Aorta (tissue), 5 donors: ENCODE data around the gene SREK1. TPM values are rescaled to one million over a fixed set of nuclear protein-coding genes. Genes with fewer than 3 reads are reported as not detected.

Experiments used
- ATAC-seq: fragments of 200-7000 bp; cut with Tn5 transposase; one replicate; pipeline ENCODE4 v1.9.1; 2022; ENCODE audit warnings: moderate library complexity; ENCODE audit not compliant: low FRiP score
- DNase-seq, 2 donors: peaks; one replicate each; pipeline ENCODE4 v3.0.0-alpha.2; 2020
- H3K27ac ChIP-seq, 2 donors: one replicate each; pipeline ENCODE4 v1.5.1; 2013; ENCODE audit warnings: low read length in 2 of 2, mild to moderate bottlenecking in 2 of 2, moderate library complexity in 2 of 2, control low read depth in 1 of 2, inconsistent platforms in 1 of 2, low read depth in 1 of 2
- H3K27me3 ChIP-seq, 2 donors: one replicate each; pipeline ENCODE4 v1.6.1; 2013; ENCODE audit warnings: control low read depth in 1 of 2, low read length in 1 of 2, mild to moderate bottlenecking in 1 of 2, moderate library complexity in 1 of 2; ENCODE audit not compliant: insufficient read depth in 2 of 2, control insufficient read depth in 1 of 2
- H3K36me3 ChIP-seq, 2 donors: one replicate each; pipeline ENCODE4 v1.6.1; 2013; ENCODE audit warnings: control low read depth in 1 of 2, low read length in 1 of 2, mild to moderate bottlenecking in 1 of 2; ENCODE audit not compliant: insufficient read depth in 2 of 2, control insufficient read depth in 1 of 2
- H3K4me1 ChIP-seq, 2 donors: one replicate each; pipeline ENCODE4 v1.6.1; 2013; ENCODE audit warnings: low read length in 2 of 2, control low read depth in 1 of 2, mild to moderate bottlenecking in 1 of 2, moderate library complexity in 1 of 2; ENCODE audit not compliant: insufficient read depth in 2 of 2, control insufficient read depth in 1 of 2
- H3K4me3 ChIP-seq, 2 donors: one replicate each; pipeline ENCODE4 v1.5.1; 2013; ENCODE audit warnings: low read length in 2 of 2, control low read depth in 1 of 2, mild to moderate bottlenecking in 1 of 2
- H3K9me3 ChIP-seq: one replicate; pipeline ENCODE4 v1.6.1; 2013; ENCODE audit warnings: mild to moderate bottlenecking, low read length; ENCODE audit not compliant: control insufficient read depth
- WGBS, 2 donors: extraction: QIAGEN DNeasy Blood & Tissue Kit; methylation state at CpG; one replicate each; pipeline ENCODE4 v1.1.7; 2013; 5-methylcytosine and 5-hydroxymethylcytosine counted together
- intact Hi-C, 2 donors: fragments of 100-400 bp; cut with DNase I; formaldehyde crosslinking; loops; one replicate each; pipeline versions ENCODE4 v1.14.2 to v1.15.0; 2022
- polyA plus RNA-seq, 2 donors: library from polyadenylated mRNA; stranded (reverse); fragments of 200-250 nt; gene quantifications; one replicate each; pipeline ENCODE4 v1.2.3, GENCODE V29; 2013
- total RNA-seq, 2 donors: library from RNA; stranded (reverse); fragmentation: NEBNext Ultra II Directional; extraction: Animal tissue kit (Norgen Biotek cat#: 25700); gene quantifications; one replicate each; pipeline ENCODE4 v1.2.1, GENCODE V29; 2021
- donor health status: healthy with polysubstance abuse.
- donor health status: Bipolar disorder and iron deficiency.
- donor health status: DM: no; HTN: no; CAD: no.
- donor health status: DM: no; HTN: no; CAD: no.
- donor health status: DM: yes; HTN: yes; CAD: no.

SREK1 gene
- total and polyA plus RNA-seq, 4 donors, result 19.2 to 94.3 (median 60.5) TPM

DNA sequence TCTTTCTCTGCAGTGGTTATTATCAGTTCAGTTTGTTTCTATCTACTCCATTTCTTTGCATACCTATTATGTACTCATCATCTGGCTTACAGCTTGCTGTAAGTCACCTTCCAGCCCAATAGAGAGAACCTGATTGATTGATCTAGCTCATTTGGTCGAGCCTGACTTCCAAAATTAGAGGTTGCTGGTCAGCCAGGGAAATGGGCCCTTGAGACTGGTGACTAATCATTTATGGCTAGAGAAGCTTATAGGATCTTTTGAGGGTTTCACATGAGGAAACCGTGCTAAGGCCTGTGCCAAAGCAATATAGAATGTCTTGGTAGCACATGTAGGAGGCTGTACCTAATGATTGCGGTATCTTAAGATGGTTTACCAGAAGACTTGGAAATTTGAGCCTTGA, 5.8 kb downstream of the SREK1 start:
- DNase-seq (no peak), ATAC-seq (no peak)
- no peaks in the 10 kb centered on the region for H3K9me3 ChIP-seq
- no peak overlapping the region for H3K4me3 ChIP-seq
- no peaks in the 10 kb centered on the region for H3K36me3 ChIP-seq
- WGBS, 2 donors, result 87 to 89% methylated on average over 3 of the region's 3 CpGs
- H3K27ac ChIP-seq, result no peak overlapping the region
- H3K4me1 ChIP-seq, result peaks cover 2% of the 10 kb centered on the region in 2 donors
- intact Hi-C loops, result loop anchor here in 1 of 2 donors (10.0 kb wide), 1 partner anchor 525 kb away; the partner anchor contains the start of genes SHLD3, TRAPPC13 and TRIM23
- H3K27me3 ChIP-seq, result no peaks in the 10 kb centered on the region

DNA sequence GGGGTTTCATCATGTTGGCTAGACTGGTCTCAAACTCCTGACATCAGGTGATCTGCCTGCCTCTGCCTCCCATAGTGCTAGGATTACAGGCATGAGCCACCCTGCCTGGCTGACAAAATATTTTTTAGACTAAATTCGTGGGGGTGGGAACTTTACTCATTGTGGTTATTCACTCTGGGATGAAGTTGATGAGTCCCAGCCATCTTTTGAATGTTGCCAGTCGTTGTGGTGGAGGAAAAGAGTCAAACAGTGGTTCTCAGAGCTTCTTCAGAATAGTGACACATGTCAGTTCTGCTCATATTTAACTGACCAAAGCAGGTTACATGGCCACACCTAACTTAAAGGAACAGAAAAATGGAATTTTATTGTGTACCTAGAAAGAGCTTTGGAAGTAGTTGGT, 6.9 kb downstream of the SREK1 start:
- Histone ChIP-seq H3K4me3 (no peak overlapping the region), H3K9me3 (no peaks in the 10 kb centered on the region), H3K27ac (no peak overlapping the region), H3K36me3 (no peaks in the 10 kb centered on the region), H3K27me3 (no peaks in the 10 kb centered on the region), H3K4me1 (peaks cover under 1 to 2% of the 10 kb centered on the region in 2 donors)
- no peak for DNase-seq
- no peak for ATAC-seq
- 84 to 90% methylated on average over 2 of the region's 2 CpGs for WGBS, 2 donors
- intact Hi-C loops, result no loop called here

DNA sequence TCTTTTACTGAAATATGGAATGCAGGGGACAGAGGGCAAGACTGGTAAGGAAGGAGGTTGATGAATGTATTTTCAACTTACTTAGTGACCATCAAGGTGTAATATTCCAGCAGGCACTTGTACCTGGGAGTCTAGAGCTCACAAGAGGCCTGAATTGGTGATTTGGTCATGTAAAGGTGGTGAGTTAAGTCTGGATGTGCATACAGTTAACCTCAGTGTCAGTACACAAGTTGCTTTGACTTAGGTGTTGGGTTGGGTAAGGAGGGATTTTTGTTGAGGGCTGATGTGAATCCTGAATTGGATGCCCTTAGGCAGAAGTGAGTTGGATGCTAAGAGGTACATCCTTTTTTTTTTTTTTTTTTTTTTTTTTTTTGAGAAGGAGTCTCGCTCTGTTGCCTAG, 7.4 kb downstream of the SREK1 start:
- intact Hi-C loops, result no loop called here
- no peak overlapping the region for H3K27ac ChIP-seq
- DNase-seq, result no peak
- no peaks in the 10 kb centered on the region for H3K9me3 ChIP-seq
- no peak overlapping the region for H3K4me3 ChIP-seq
- 83% methylated on average over 1 of the region's 1 CpG; no CpG with 5 or more reads in 1 of the 2 donors for WGBS, 2 donors
- H3K36me3 ChIP-seq, result no peaks in the 10 kb centered on the region
- peaks cover 0 to 2% of the 10 kb centered on the region in 2 donors for H3K4me1 ChIP-seq
- no peaks in the 10 kb centered on the region for H3K27me3 ChIP-seq
- ATAC-seq, result no peak

DNA sequence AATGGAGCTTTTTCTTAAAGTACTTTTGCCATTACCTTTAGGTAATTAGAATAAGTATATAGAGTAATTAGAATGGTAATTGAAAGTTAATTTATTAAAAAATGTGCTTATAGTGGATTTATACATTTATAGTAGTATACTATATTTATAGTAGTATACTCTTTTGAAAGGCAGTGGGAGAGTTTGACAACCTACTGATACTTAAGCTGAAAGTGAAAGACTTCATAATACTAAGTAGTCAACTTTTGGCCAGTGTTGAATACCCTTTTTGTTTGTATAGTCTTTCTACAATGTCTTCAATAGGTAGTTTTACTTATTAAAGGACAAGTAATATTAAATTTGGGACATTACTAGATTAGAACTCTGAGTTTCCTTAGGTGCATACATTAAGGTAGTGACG, 12.9 kb downstream of the SREK1 start:
- Histone ChIP-seq H3K4me1 (no peaks in the 10 kb centered on the region), H3K27me3 (no peaks in the 10 kb centered on the region), H3K36me3 (peaks cover 5 to 7% of the 10 kb centered on the region in 2 donors), H3K27ac (no peak overlapping the region), H3K9me3 (no peaks in the 10 kb centered on the region), H3K4me3 (no peak overlapping the region)
- intact Hi-C loops, result no loop called here
- WGBS, 2 donors, result 97 to 100% methylated on average over 1 of the region's 1 CpG
- no peak for ATAC-seq
- DNase-seq, result no peak

DNA sequence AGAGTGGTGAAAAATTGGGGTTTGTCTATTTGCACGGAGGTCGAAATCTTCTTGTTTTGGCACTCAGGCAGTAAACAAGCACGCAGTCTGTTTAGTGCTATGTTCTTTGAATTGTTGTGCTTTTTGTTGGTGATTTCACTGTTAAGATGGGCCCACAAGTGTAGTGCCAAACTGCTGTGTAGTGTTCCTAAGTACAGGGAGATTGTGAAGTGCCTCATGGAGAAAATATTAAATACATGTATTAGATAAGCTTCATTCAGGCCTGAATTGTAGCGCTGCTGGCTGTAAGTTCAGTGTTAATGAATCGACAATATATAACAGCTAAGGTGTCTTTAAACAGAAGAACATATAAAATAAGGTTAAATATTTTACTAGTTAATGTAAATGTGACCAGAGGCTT, 17.3 kb downstream of the SREK1 start:
- no peak overlapping the region for H3K4me3 ChIP-seq
- peaks cover 6 to 7% of the 10 kb centered on the region in 2 donors for H3K36me3 ChIP-seq
- intact Hi-C loops, result no loop called here
- H3K27ac ChIP-seq, result no peak overlapping the region
- 95 to 98% methylated on average over 5 of the region's 5 CpGs for WGBS, 2 donors
- H3K9me3 ChIP-seq, result no peaks in the 10 kb centered on the region
- DNase-seq (no peak), ATAC-seq (no peak)
- no peaks in the 10 kb centered on the region for H3K4me1 ChIP-seq
- no peaks in the 10 kb centered on the region for H3K27me3 ChIP-seq

DNA sequence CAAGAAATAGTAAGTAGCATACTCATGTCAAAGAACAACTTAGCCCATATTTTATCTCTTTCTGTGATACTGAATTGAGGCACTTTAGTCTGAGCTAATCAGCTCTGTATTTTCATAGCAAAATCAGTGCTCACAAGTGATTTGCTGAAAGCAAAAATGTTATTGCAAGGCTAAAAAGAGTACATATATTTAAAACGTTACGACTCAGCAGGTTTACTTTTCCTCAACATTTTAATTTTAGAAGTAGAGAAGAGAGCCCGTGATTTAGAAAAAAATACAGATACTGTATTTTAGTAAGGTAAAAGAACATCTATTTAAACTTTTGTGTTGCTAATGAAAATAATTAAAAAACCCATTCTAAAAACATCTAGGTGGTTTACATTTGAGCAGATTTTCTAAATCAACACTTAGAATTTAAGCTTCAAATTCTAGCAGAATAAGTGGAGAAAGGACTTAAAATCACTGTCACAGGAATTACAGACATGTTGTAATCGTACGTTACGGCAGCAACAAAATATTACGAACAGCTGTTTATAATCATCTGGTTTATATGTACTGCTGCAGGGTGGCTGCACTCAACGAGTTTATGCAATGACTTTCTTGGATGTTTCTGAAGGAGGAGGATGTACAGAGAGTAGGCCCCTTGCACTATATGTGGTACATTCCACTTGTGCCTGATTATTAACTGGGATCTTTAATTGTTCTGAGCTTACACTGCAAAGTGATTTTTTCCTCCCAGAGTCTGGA, 20.1 kb downstream of the SREK1 start:
- no peak overlapping the region for H3K4me3 ChIP-seq
- H3K27ac ChIP-seq, result no peak overlapping the region
- intact Hi-C loops, result no loop called here
- WGBS, 2 donors, result 59 to 63% methylated on average over 8 of the region's 8 CpGs
- no peak for DNase-seq
- no peaks in the 10 kb centered on the region for H3K4me1 ChIP-seq
- no peaks in the 10 kb centered on the region for H3K27me3 ChIP-seq
- no peak for ATAC-seq
- no peaks in the 10 kb centered on the region for H3K9me3 ChIP-seq
- H3K36me3 ChIP-seq, result peaks cover 4 to 6% of the 10 kb centered on the region in 2 donors

DNA sequence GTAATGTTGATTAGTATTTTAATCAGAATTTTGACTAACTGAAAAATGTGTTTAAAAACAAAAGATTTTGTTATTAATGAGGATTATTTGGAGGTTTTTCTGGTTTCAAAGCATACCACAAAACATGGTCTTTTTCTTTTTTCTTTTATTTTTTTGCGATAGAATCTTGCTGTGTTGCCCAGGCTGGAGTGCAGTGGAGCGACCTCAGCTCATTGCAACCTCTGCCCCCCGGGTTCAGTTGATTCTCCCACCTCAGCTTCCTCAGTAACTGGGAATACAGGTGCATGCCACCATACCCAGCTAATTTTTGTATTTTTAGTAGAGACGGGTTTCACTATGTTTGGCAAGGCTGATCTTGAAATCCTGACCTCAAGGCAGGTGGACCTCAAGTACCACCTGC, 24.1 kb downstream of the SREK1 start:
- Histone ChIP-seq H3K27ac (no peak overlapping the region), H3K9me3 (no peaks in the 10 kb centered on the region), H3K36me3 (peaks cover 0 to 3% of the 10 kb centered on the region in 2 donors), H3K4me3 (no peak overlapping the region), H3K4me1 (no peaks in the 10 kb centered on the region), H3K27me3 (no peaks in the 10 kb centered on the region)
- no peak for ATAC-seq
- WGBS, 2 donors, result 89% methylated on average over 4 of the region's 4 CpGs
- intact Hi-C loops, result no loop called here
- no peak for DNase-seq

DNA sequence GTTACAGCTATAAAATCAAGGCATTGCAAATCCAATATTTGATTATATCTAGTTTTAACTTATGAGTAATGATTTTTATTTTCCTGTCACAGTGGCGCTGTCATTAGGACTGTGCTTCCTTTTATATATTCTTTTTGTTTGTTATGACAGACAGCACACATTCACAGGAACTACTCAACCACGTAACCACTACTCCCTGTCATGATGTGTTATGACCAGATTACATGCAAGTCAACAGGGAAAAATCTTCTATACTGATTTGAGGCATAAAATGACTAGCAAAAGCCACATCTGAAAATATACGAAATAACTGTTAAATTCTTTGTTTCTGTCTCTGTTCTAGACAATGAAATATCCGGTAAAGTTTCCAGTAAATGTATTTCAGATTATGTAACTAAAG, 25.4 kb downstream of the SREK1 start:
- Histone ChIP-seq H3K9me3 (no peaks in the 10 kb centered on the region), H3K4me1 (no peaks in the 10 kb centered on the region), H3K4me3 (no peak overlapping the region), H3K27ac (no peak overlapping the region), H3K27me3 (no peaks in the 10 kb centered on the region), H3K36me3 (peaks cover 0 to 3% of the 10 kb centered on the region in 2 donors)
- ATAC-seq, result no peak
- intact Hi-C loops, result no loop called here
- WGBS, 2 donors, result 88 to 90% methylated on average over 4 of the region's 4 CpGs
- DNase-seq, result no peak

DNA sequence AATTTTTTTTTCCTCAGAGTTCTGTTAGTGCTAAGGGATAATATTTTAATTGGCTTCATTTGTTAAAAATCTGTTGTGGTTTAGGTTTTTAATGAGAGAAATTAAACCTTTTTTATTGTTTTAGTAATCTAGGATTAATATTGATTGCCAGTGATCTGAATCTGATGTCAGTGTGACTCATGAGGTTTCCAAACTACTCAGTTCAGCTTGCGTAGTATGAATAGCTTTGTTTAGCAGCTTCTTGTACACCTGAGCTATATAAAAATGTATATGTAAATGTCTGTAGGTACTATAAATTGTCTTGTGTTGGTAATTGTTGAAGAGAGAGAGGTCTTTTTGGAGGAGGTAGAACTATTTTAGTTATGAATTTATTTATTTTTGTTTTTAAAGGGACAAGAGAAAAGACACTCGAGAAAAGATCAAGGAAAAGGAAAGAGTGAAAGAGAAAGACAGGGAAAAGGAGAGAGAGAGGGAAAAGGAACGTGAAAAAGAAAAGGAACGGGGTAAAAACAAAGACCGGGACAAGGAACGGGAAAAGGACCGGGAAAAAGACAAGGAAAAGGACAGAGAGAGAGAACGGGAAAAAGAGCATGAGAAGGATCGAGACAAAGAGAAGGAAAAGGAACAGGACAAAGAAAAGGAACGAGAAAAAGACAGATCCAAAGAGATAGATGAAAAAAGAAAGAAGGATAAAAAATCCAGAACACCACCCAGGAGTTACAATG, 26.3 kb downstream of the SREK1 start:
- no peak for DNase-seq
- no peak for ATAC-seq
- 90 to 92% methylated on average over 10 of the region's 10 CpGs for WGBS, 2 donors
- no peaks in the 10 kb centered on the region for H3K9me3 ChIP-seq
- no peaks in the 10 kb centered on the region for H3K4me1 ChIP-seq
- H3K36me3 ChIP-seq, result peaks cover 0 to 1% of the 10 kb centered on the region in 2 donors
- intact Hi-C loops, result no loop called here
- H3K27ac ChIP-seq, result no peak overlapping the region
- no peak overlapping the region for H3K4me3 ChIP-seq
- H3K27me3 ChIP-seq, result no peaks in the 10 kb centered on the region
